Lung (tissue), 12 donors: ENCODE data around the gene TRERF1. TPM values are rescaled to one million over a fixed set of nuclear protein-coding genes. Genes with fewer than 3 reads are reported as not detected.
A peak's percentile ranks its signal among the peaks of the same experiment; 100 is the strongest.

Source experiments
- ATAC-seq: fragments of 200-7000 bp; cut with Tn5 transposase; one replicate; pipeline ENCODE4 v1.9.1; 2020; ENCODE audit warnings: moderate number of reproducible peaks; ENCODE audit not compliant: insufficient read depth, low FRiP score
- DNase-seq, 3 donors: peaks; one replicate each; pipeline ENCODE4 v3.0.0-alpha.2; 2013 to 2017
- H3K27ac ChIP-seq, 2 donors: one replicate each; pipeline ENCODE4 v1.5.1; 2013; ENCODE audit warnings: mild to moderate bottlenecking in 2 of 2, moderate library complexity in 2 of 2, control low read depth in 1 of 2, inconsistent platforms in 1 of 2, low read depth in 1 of 2, low read length in 1 of 2
- H3K27me3 ChIP-seq, 3 donors: one replicate each; pipeline ENCODE4 v1.5.1; 2013; ENCODE audit warnings: low read length in 2 of 3; ENCODE audit not compliant: control insufficient read depth in 3 of 3, insufficient read depth in 3 of 3
- H3K36me3 ChIP-seq, 4 donors: one replicate each; pipeline ENCODE4 v1.5.1; 2013; ENCODE audit warnings: low read length in 4 of 4, mild to moderate bottlenecking in 1 of 4, moderate library complexity in 1 of 4; ENCODE audit not compliant: control insufficient read depth in 4 of 4, insufficient read depth in 4 of 4
- H3K4me1 ChIP-seq, 5 donors: one replicate each; pipeline ENCODE4 v1.5.1; 2013; ENCODE audit warnings: low read length in 5 of 5, mild to moderate bottlenecking in 2 of 5, moderate library complexity in 1 of 5; ENCODE audit not compliant: control insufficient read depth in 5 of 5, insufficient read depth in 5 of 5
- H3K4me3 ChIP-seq: one replicate; pipeline ENCODE4 v1.5.1; 2013; ENCODE audit warnings: mild to moderate bottlenecking, control low read depth, moderate library complexity
- H3K9ac ChIP-seq, 2 donors: one replicate each; pipeline ENCODE4 v1.5.1; 2013; ENCODE audit warnings: low read length in 2 of 2, control low read depth in 1 of 2; ENCODE audit not compliant: insufficient read depth in 1 of 2
- H3K9me3 ChIP-seq, 4 donors: one replicate each; pipeline ENCODE4 v1.5.1; 2013; ENCODE audit warnings: low read length in 3 of 4, mild to moderate bottlenecking in 1 of 4, moderate library complexity in 1 of 4; ENCODE audit not compliant: control insufficient read depth in 4 of 4, insufficient read depth in 3 of 4
- WGBS, 2 donors: extraction: QIAGEN DNeasy Blood & Tissue Kit; methylation state at CpG; one replicate each; pipeline ENCODE4 v1.1.7; 2013; 5-methylcytosine and 5-hydroxymethylcytosine counted together
- polyA plus RNA-seq, 2 donors: library from polyadenylated mRNA; stranded (reverse); fragments of 200-250 nt; gene quantifications; one replicate each; pipeline ENCODE4 v1.2.1, GENCODE V29; 2013
- total RNA-seq, 2 donors: library from RNA; depleted of rRNA in 1 of 2; stranded (reverse); fragments of >200 nt in 1 of 2; gene quantifications; one replicate each; pipeline ENCODE4 v1.2.1, GENCODE V29; 2014 to 2021
- TF ChIP-seq, protein P1 (sequence below): IDR thresholded peaks from 2 replicates; pipeline ENCODE4 v1.5.1; 2012; ENCODE audit warnings: mild to moderate bottlenecking; ENCODE audit errors: control extremely low read depth, extremely low read depth
- donor health status: control.
- donor health status: control.
- donor health status: Bipolar disorder and iron deficiency.
- donor health status: healthy.
- donor health status: DM: yes; HTN: yes; CAD: no.

Gene TRERF1
- total and polyA plus RNA-seq, 4 donors = 1.2 to 10.4 (median 3.3) TPM

GRCh38 chr6:42279966-42280629 lies 171.6 kb downstream of the TRERF1 start:
- DNase-seq (peak; percentile 81 to 94 (median 86)), ATAC-seq (no peak)
- no peak overlapping the region for H3K4me3 ChIP-seq
- H3K9me3 ChIP-seq = peaks cover 0 to 3% (median 0%) of the 10 kb centered on the region in 4 donors
- H3K27ac ChIP-seq = peak overlapping the region in 1 of 2 donors; percentile 65
- WGBS, 2 donors = 36 to 57% methylated on average over 24 of the region's 24 CpGs
- no peaks in the 10 kb centered on the region for H3K27me3 ChIP-seq
- H3K9ac ChIP-seq = no peak overlapping the region
- H3K4me1 ChIP-seq = peaks cover 0 to 58% (median 34%) of the 10 kb centered on the region in 5 donors
- H3K36me3 ChIP-seq = peaks cover 0 to 3% (median 0%) of the 10 kb centered on the region in 4 donors
- TF ChIP-seq, protein P1, sequence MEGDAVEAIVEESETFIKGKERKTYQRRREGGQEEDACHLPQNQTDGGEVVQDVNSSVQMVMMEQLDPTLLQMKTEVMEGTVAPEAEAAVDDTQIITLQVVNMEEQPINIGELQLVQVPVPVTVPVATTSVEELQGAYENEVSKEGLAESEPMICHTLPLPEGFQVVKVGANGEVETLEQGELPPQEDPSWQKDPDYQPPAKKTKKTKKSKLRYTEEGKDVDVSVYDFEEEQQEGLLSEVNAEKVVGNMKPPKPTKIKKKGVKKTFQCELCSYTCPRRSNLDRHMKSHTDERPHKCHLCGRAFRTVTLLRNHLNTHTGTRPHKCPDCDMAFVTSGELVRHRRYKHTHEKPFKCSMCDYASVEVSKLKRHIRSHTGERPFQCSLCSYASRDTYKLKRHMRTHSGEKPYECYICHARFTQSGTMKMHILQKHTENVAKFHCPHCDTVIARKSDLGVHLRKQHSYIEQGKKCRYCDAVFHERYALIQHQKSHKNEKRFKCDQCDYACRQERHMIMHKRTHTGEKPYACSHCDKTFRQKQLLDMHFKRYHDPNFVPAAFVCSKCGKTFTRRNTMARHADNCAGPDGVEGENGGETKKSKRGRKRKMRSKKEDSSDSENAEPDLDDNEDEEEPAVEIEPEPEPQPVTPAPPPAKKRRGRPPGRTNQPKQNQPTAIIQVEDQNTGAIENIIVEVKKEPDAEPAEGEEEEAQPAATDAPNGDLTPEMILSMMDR = no peak

DNA sequence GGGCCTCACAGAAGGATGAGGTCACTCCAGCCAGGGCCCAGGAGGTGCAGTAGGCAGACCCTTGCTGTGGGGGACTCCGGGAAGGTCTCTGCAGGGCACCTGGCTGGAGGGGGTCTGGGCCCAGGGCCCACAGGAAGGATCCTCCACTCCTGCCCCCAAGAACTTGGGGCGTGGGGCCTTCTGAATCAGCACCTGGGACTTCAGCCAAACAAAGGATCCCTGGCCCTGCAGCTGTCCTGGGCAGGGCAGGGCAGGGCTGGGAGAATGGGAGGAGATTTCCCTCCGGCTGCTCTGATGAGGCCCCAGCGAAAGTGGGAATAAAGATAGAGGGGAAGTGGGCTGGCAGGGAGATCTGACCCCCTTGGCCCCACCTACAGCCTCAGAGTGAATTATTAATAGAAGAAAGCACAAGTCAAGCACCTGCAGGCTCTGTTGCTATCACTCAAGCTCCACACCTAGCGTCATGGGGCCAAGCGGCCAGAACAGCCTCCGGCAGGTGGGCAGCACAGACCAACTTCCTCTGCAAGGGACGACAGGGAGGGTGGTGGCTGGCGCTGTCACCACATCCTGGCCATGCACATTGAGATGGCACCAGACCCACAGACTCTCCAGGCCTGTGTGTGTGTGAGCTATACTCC lies 172.5 kb downstream of the TRERF1 start:
- H3K27ac ChIP-seq = peak overlapping the region in 1 of 2 donors; percentile 65
- 24 to 31% methylated on average over 9 of the region's 9 CpGs for WGBS, 2 donors
- peaks cover 0 to 3% (median 0%) of the 10 kb centered on the region in 4 donors for H3K9me3 ChIP-seq
- H3K36me3 ChIP-seq = peaks cover 0 to 3% (median 0%) of the 10 kb centered on the region in 4 donors
- DNase-seq (peak; percentile 31 to 49 (median 34)), ATAC-seq (peak; percentile 35)
- TF ChIP-seq, protein P1 = no peak
- no peaks in the 10 kb centered on the region for H3K27me3 ChIP-seq
- H3K4me3 ChIP-seq = no peak overlapping the region
- peaks cover 0 to 63% (median 34%) of the 10 kb centered on the region in 5 donors for H3K4me1 ChIP-seq
- no peak overlapping the region for H3K9ac ChIP-seq

DNA sequence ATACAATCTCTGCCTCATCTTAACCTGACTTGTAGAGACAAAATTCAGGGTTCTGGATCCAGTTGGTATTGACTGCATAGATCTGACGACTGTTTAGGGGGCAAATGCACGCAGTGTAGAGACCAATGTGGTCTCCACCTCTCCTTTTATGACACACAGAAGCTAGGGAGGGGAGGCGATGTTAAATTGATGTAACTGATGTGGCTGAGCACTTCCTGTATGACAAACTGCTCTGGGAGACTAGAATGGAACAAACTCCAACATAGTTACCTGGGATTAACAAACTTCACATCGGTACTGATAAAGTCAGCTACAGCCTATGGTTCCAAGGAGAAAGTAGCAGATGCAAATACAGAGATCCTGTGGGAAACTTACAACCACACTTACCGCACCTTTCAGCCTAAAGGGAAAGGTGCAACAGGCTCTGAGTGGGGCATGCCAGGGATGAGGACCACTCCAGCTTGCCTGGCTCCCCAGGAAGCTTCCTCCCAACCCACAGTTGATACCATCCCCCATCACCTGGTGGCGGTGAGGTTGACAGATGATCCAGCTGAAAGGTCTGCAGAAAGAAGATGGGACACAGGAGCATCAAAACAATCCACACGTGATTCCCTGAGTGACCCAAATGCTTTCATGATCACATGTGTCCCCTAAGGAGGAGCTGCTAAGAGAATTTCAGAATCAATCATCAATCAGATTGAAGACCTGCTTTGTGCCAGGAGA lies 173.4 kb downstream of the TRERF1 start:
- ATAC-seq (no peak), DNase-seq (no peak)
- peaks cover 0 to 3% (median 0%) of the 10 kb centered on the region in 4 donors for H3K36me3 ChIP-seq
- H3K27me3 ChIP-seq = no peaks in the 10 kb centered on the region
- no peak overlapping the region for H3K4me3 ChIP-seq
- no peak overlapping the region for H3K9ac ChIP-seq
- no peak overlapping the region for H3K27ac ChIP-seq
- H3K4me1 ChIP-seq = peaks cover 0 to 63% (median 34%) of the 10 kb centered on the region in 5 donors
- 83 to 87% methylated on average over 7 of the region's 7 CpGs for WGBS, 2 donors
- peaks cover 0 to 3% (median 0%) of the 10 kb centered on the region in 4 donors for H3K9me3 ChIP-seq
- TF ChIP-seq, protein P1 = no peak
